A549 (cell line): ENCODE results near the gene UFC1. TPM values are rescaled to one million over a fixed set of nuclear protein-coding genes. Genes with fewer than 3 reads are reported as not detected.

Experiments used
- ATAC-seq, 2 experiments: fragments of 200-7000 bp in 1 of 2; fragments of >200 bp in 1 of 2; cut with Nextera tagmentation in 1 of 2; cut with Tn5 transposase in 1 of 2; 3 replicates each; pipeline versions ENCODE4 v1.8.0 to v1.9.1; 2018 to 2020; ENCODE audit warnings: mild to moderate bottlenecking in 1 of 2, moderate library complexity in 1 of 2
- CTCF ChIA-PET: fragments of 300-600 bp; sonication (Branson Sonifier 250); formaldehyde crosslinking; extraction: SDS; loops from one replicate; lab custom pipeline; 2021; ENCODE audit warnings: antibody characterized with exemption, inconsistent platforms; lab: Yijun Ruan, JAX
- POLR2A ChIA-PET: fragments of 350-600 bp; formaldehyde crosslinking; extraction: SDS; loops from one replicate; lab custom pipeline; 2021; ENCODE audit warnings: antibody characterized with exemption, inconsistent platforms; lab: Yijun Ruan, JAX
- DNase-seq, 2 experiments: peaks; one replicate each; pipeline versions ENCODE4 v3.0.0 to v3.0.0-alpha.2; 2011 to 2016; ENCODE audit warnings: low read depth in 1 of 2, low spot score in 1 of 2
- FAIRE-seq: peaks from 2 replicates; lab custom pipeline; 2011; peaks lifted over from hg19 to GRCh38; lab: Jason Lieb, UNC
- H3K27ac ChIP-seq, 2 experiments: fragments of >200 bp; sonication (Bioruptor Twin); formaldehyde crosslinking; 3 replicates each; pipeline ENCODE4 v1.5.1; 2016 to 2017
- H3K4me1 ChIP-seq: fragments of >200 bp; sonication (Bioruptor Twin); formaldehyde crosslinking; 3 replicates; pipeline ENCODE4 v1.6.1; 2016
- H3K4me2 ChIP-seq: fragments of >200 bp; sonication (Bioruptor Twin); formaldehyde crosslinking; 3 replicates; pipeline ENCODE4 v1.6.1; 2016
- H3K4me3 ChIP-seq: fragments of >200 bp; sonication (Bioruptor Twin); formaldehyde crosslinking; 3 replicates; pipeline ENCODE4 v1.5.1; 2016
- H3K9me3 ChIP-seq: fragments of >200 bp; sonication (Bioruptor Twin); formaldehyde crosslinking; 3 replicates; pipeline ENCODE4 v1.6.1; 2016
- BHLHE40 ChIP-seq: IDR thresholded peaks from 2 replicates; pipeline ENCODE4 v1.6.1; 2012; ENCODE audit warnings: low read depth, low read length, inconsistent platforms
- EHF ChIP-seq: fragments of 250-450 bp; sonication (Bioruptor Pico); IDR thresholded peaks from 2 replicates; pipeline ENCODE4 v1.5.0; 2020; ENCODE audit warnings: mild to moderate bottlenecking
- EP300 ChIP-seq, 2 experiments: fragments of >200 bp; sonication (Bioruptor Twin); formaldehyde crosslinking; IDR thresholded peaks; 2 replicates in 1 of 2; 3 replicates in 1 of 2; pipeline ENCODE4 v1.6.1; 2016 to 2017
- ESRRA ChIP-seq: fragments of 150-350 bp; IDR thresholded peaks from 2 replicates; pipeline ENCODE4 v1.6.1; 2014; ENCODE audit warnings: mild to moderate bottlenecking, low read length, borderline replicate concordance
- FOSB ChIP-seq: fragments of 250-450 bp; sonication (Bioruptor Pico); IDR thresholded peaks from 2 replicates; pipeline ENCODE4 v1.5.0; 2020; ENCODE audit warnings: mild to moderate bottlenecking, moderate library complexity
- FOSL2 ChIP-seq, 2 experiments: fragments of 450-650 bp in 1 of 2; fragments of >200 bp in 1 of 2; sonication (Bioruptor Twin) in 1 of 2; formaldehyde crosslinking; IDR thresholded peaks; 2 replicates each; pipeline versions ENCODE4 v1.5.0 to v1.6.1; 2016 to 2020; ENCODE audit warnings: mild to moderate bottlenecking in 1 of 2, moderate library complexity in 1 of 2
- FOXS1 ChIP-seq: fragments of 250-450 bp; sonication (Bioruptor Pico); IDR thresholded peaks from 2 replicates; pipeline ENCODE4 v1.5.0; 2020; ENCODE audit warnings: mild to moderate bottlenecking, moderate library complexity
- HOXB5 ChIP-seq: fragments of 250-450 bp; sonication (Bioruptor Pico); IDR thresholded peaks from 2 replicates; pipeline ENCODE4 v1.5.0; 2020; ENCODE audit warnings: mild to moderate bottlenecking, moderate library complexity
- JUN ChIP-seq, 2 experiments: fragments of >200 bp; sonication (Bioruptor Twin); formaldehyde crosslinking; IDR thresholded peaks; 2 replicates in 1 of 2; 3 replicates in 1 of 2; pipeline ENCODE4 v1.6.1; 2016 to 2017
- KDM5A ChIP-seq: fragments of 200-600 bp; sonication (generic); IDR thresholded peaks from 2 replicates; pipeline ENCODE4 v1.6.1; 2016; ENCODE audit warnings: antibody characterized with exemption, mild to moderate bottlenecking
- MAZ ChIP-seq: fragments of 150-350 bp; IDR thresholded peaks from 2 replicates; pipeline ENCODE4 v1.6.1; 2014; ENCODE audit warnings: antibody characterized with exemption, low read depth, low read length, borderline replicate concordance
- NR3C1 ChIP-seq: fragments of >200 bp; sonication (Bioruptor Twin); formaldehyde crosslinking; IDR thresholded peaks from 3 replicates; pipeline ENCODE4 v1.6.1; 2017
- RAD21 ChIP-seq, 2 experiments: fragments of >200 bp in 1 of 2; sonication (Bioruptor Twin) in 1 of 2; formaldehyde crosslinking in 1 of 2; IDR thresholded peaks in 1 of 2; conservative IDR thresholded peaks in 1 of 2; 2 replicates in 1 of 2; 3 replicates in 1 of 2; pipeline ENCODE4 v1.6.1; 2012 to 2018; ENCODE audit warnings: inconsistent platforms in 1 of 2
- SMC3 ChIP-seq: fragments of >200 bp; sonication (Bioruptor Twin); formaldehyde crosslinking; IDR thresholded peaks from 3 replicates; pipeline ENCODE4 v1.6.1; 2018; ENCODE audit warnings: inconsistent platforms
- TP53 ChIP-seq: fragments of 250-450 bp; sonication (Bioruptor Pico); IDR thresholded peaks from 2 replicates; pipeline ENCODE4 v1.5.0; 2021; ENCODE audit warnings: mild to moderate bottlenecking, moderate library complexity
- ZFP36 ChIP-seq: fragments of 450-650 bp; IDR thresholded peaks from 2 replicates; pipeline ENCODE4 v1.6.1; 2014; ENCODE audit warnings: borderline replicate concordance; ENCODE audit not compliant: partially characterized antibody
- ZSCAN20 ChIP-seq: fragments of 250-450 bp; sonication (Bioruptor Pico); IDR thresholded peaks from 2 replicates; pipeline ENCODE4 v1.8.0; 2022; ENCODE audit warnings: mild to moderate bottlenecking, moderate library complexity
- WGBS: methylation state at CpG from one replicate; pipeline ENCODE4 v1.1.6; 2017; ENCODE audit errors: missing lambda C conversion rate; 5-methylcytosine and 5-hydroxymethylcytosine counted together
- polyA plus RNA-seq, 4 experiments: library from polyadenylated mRNA; depleted of rRNA in 3 of 4; stranded (reverse); fragments of >200 nt; fragmentation: RNase III in 1 of 4; extraction: RNeasy Plus Mini Kit Qiagen cat#74134 plus additional on column Dnase treatment in 1 of 4; gene quantifications; 2 replicates in 3 of 4; 3 replicates in 1 of 4; pipeline ENCODE4 v1.2.3, GENCODE V29; 2011 to 2017
- TF ChIP-seq, protein P1 (sequence below): fragments of 250-450 bp; sonication (Bioruptor Pico); IDR thresholded peaks from 2 replicates; pipeline ENCODE4 v1.5.0; 2020; ENCODE audit warnings: low read depth, mild to moderate bottlenecking, moderate library complexity
- TF ChIP-seq, protein P2 (sequence below): fragments of 250-450 bp; sonication (Bioruptor Pico); IDR thresholded peaks from 2 replicates; pipeline ENCODE4 v1.5.0; 2021; ENCODE audit warnings: mild to moderate bottlenecking, moderate library complexity, borderline replicate concordance
- TF ChIP-seq, protein P3 (sequence below): fragments of 450-650 bp; IDR thresholded peaks from 2 replicates; pipeline ENCODE4 v1.6.1; 2014; ENCODE audit warnings: antibody characterized with exemption
- TF ChIP-seq, protein P4 (sequence below): IDR thresholded peaks from 2 replicates; pipeline ENCODE4 v1.6.1; 2012; ENCODE audit warnings: low read depth, borderline replicate concordance
- TF ChIP-seq, protein P5 (sequence below): fragments of 150-350 bp; IDR thresholded peaks from 2 replicates; pipeline ENCODE4 v1.6.1; 2014; ENCODE audit warnings: low read depth, mild to moderate bottlenecking, low read length
- TF ChIP-seq, protein P6 (sequence below): fragments of >200 bp; sonication (Bioruptor Twin); formaldehyde crosslinking; IDR thresholded peaks from 3 replicates; pipeline ENCODE4 v1.5.1; 2016

The UFC1 gene
- polyA plus RNA-seq, 2 of the 4 experiments (the other 2 are of a cell fraction): 115 to 153 TPM

DNA sequence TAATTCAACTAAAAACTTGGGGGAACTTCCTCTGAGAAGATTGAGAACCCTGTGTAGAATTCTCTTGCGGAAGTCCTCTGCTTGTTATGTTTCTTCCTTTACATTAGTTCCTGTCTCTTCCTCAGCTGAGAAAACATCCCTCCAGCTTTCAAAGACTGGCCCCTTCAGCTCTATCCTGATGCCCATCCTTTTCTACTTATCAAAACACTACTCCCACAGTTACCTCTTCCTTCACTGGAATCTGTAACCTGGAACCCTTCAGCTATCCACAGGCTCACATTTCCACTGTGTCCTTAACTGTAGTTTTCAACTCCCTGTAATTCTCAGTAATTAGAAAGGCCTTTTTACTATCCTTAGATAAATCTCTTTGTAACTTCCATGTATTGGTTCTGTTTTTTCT, 15.3 kb upstream of the UFC1 start:
- DNase-seq (no peak), ATAC-seq (no peak), FAIRE-seq (no peak)
- no peak overlapping the region for H3K4me3 ChIP-seq
- 97% methylated on average over 1 of the region's 1 CpG for WGBS
- ChIA-PET CTCF (interaction anchor here (0.7 to 3.5 kb wide), 14 partner anchors 9 to 463 kb away, joined by 3 to 16 read pairs (median 5); partner anchors contain the start of genes KLHDC9, NIT1 and PFDN2), POLR2A (no interaction called here)
- no peak for TF ChIP-seq EHF
- no peak for TF ChIP-seq HOXB5 (CRISPR knock-in tag)
- no peak for TF ChIP-seq ZFP36
- TF ChIP-seq, protein P1, sequence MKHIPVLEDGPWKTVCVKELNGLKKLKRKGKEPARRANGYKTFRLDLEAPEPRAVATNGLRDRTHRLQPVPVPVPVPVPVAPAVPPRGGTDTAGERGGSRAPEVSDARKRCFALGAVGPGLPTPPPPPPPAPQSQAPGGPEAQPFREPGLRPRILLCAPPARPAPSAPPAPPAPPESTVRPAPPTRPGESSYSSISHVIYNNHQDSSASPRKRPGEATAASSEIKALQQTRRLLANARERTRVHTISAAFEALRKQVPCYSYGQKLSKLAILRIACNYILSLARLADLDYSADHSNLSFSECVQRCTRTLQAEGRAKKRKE (CRISPR knock-in tag): no peak
- TF ChIP-seq ZSCAN20 (CRISPR knock-in tag): no peak
- TF ChIP-seq, protein P2, sequence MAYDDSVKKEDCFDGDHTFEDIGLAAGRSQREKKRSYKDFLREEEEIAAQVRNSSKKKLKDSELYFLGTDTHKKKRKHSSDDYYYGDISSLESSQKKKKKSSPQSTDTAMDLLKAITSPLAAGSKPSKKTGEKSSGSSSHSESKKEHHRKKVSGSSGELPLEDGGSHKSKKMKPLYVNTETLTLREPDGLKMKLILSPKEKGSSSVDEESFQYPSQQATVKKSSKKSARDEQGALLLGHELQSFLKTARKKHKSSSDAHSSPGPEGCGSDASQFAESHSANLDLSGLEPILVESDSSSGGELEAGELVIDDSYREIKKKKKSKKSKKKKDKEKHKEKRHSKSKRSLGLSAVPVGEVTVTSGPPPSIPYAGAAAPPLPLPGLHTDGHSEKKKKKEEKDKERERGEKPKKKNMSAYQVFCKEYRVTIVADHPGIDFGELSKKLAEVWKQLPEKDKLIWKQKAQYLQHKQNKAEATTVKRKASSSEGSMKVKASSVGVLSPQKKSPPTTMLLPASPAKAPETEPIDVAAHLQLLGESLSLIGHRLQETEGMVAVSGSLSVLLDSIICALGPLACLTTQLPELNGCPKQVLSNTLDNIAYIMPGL: no peak
- TF ChIP-seq, protein P3, sequence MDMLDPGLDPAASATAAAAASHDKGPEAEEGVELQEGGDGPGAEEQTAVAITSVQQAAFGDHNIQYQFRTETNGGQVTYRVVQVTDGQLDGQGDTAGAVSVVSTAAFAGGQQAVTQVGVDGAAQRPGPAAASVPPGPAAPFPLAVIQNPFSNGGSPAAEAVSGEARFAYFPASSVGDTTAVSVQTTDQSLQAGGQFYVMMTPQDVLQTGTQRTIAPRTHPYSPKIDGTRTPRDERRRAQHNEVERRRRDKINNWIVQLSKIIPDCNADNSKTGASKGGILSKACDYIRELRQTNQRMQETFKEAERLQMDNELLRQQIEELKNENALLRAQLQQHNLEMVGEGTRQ: no peak
- TF ChIP-seq FOSL2 (IDR thresholded peaks at IDR 0.05): no peak
- no peak for TF ChIP-seq FOSL2 (CRISPR knock-in tag; IDR thresholded peaks at IDR 0.05)
- TF ChIP-seq TP53 (CRISPR knock-in tag): no peak
- no peak for TF ChIP-seq FOXS1 (CRISPR knock-in tag)
- TF ChIP-seq SMC3: no peak
- no peak for TF ChIP-seq ESRRA
- TF ChIP-seq NR3C1: no peak
- TF ChIP-seq KDM5A: no peak
- no peak for TF ChIP-seq EP300 (IDR thresholded peaks at IDR 0.05)
- TF ChIP-seq, protein P4, sequence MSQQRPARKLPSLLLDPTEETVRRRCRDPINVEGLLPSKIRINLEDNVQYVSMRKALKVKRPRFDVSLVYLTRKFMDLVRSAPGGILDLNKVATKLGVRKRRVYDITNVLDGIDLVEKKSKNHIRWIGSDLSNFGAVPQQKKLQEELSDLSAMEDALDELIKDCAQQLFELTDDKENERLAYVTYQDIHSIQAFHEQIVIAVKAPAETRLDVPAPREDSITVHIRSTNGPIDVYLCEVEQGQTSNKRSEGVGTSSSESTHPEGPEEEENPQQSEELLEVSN: no peak
- no peak for TF ChIP-seq BHLHE40
- TF ChIP-seq, protein P5, sequence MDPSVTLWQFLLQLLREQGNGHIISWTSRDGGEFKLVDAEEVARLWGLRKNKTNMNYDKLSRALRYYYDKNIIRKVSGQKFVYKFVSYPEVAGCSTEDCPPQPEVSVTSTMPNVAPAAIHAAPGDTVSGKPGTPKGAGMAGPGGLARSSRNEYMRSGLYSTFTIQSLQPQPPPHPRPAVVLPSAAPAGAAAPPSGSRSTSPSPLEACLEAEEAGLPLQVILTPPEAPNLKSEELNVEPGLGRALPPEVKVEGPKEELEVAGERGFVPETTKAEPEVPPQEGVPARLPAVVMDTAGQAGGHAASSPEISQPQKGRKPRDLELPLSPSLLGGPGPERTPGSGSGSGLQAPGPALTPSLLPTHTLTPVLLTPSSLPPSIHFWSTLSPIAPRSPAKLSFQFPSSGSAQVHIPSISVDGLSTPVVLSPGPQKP: no peak
- no peak for TF ChIP-seq MAZ
- no peak for TF ChIP-seq FOSB (CRISPR knock-in tag)
- H3K4me2 ChIP-seq: no peak overlapping the region
- H3K27ac ChIP-seq: no peak overlapping the region
- H3K4me1 ChIP-seq: peaks cover 9% of the 10 kb centered on the region
- H3K9me3 ChIP-seq: no peaks in the 10 kb centered on the region

DNA sequence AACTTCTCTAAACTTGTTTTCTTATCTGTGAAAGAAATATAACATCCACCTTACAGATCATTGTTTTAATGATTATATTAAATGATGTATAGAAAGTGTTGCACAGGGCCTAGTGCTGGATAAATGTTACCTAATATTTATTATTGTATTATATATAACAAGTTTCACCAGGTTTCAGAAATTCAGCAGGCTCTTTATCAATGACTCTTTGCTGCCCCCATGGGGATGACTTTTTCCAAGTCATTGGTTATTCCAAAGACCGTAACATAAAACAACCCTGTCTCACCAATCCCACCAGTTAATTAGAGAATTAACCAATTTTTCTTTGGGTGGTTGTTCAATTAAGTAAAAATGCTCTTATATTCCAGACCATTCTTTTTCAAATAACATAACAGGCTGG, 14.0 kb upstream of the UFC1 start:
- WGBS: 69% methylated on average over 1 of the region's 1 CpG
- Histone ChIP-seq H3K4me2 (no peak overlapping the region), H3K4me1 (no peaks in the 10 kb centered on the region; the same call in 2 of the 3 replicates), H3K27ac (no peak overlapping the region), H3K4me3 (no peak overlapping the region), H3K9me3 (no peaks in the 10 kb centered on the region)
- FAIRE-seq: no peak
- peak; percentile 56 to 62 for TF ChIP-seq RAD21 (conservative IDR thresholded peaks at IDR 0.05 in 1 of 2, IDR thresholded peaks at IDR 0.05 in 1 of 2)
- peak; percentile 37; the same call in 1 of the 3 replicates for TF ChIP-seq SMC3
- TF ChIP-seq, protein P1 (CRISPR knock-in tag): no peak
- no peak for TF ChIP-seq JUN (IDR thresholded peaks at IDR 0.05)
- TF ChIP-seq, protein P6, sequence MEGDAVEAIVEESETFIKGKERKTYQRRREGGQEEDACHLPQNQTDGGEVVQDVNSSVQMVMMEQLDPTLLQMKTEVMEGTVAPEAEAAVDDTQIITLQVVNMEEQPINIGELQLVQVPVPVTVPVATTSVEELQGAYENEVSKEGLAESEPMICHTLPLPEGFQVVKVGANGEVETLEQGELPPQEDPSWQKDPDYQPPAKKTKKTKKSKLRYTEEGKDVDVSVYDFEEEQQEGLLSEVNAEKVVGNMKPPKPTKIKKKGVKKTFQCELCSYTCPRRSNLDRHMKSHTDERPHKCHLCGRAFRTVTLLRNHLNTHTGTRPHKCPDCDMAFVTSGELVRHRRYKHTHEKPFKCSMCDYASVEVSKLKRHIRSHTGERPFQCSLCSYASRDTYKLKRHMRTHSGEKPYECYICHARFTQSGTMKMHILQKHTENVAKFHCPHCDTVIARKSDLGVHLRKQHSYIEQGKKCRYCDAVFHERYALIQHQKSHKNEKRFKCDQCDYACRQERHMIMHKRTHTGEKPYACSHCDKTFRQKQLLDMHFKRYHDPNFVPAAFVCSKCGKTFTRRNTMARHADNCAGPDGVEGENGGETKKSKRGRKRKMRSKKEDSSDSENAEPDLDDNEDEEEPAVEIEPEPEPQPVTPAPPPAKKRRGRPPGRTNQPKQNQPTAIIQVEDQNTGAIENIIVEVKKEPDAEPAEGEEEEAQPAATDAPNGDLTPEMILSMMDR: peak; percentile 53
- peak; percentile 35 to 44 for DNase-seq
- POLR2A ChIA-PET: interaction anchor here (1.6 kb wide), 1 partner anchor 14 kb away, joined by 4 read pairs; the partner anchor contains the start of gene UFC1
- CTCF ChIA-PET: interaction anchor here (0.7 to 3.5 kb wide), 13 partner anchors 10 to 305 kb away, joined by 3 to 16 read pairs (median 4); partner anchors contain the start of genes KLHDC9, NIT1, PFDN2 and USF1
- peak in 1 of 2 experiments; percentile 66; a peak in 3 of 6 replicates for ATAC-seq
